ENCODE measurements around the gene KLHL8.
"Not testable (repeated sequence)": the region's sequence is repeated elsewhere in the genome, so short reads cannot be mapped to it uniquely, and the experiment has no call there.

The KLHL8 gene

DNA sequence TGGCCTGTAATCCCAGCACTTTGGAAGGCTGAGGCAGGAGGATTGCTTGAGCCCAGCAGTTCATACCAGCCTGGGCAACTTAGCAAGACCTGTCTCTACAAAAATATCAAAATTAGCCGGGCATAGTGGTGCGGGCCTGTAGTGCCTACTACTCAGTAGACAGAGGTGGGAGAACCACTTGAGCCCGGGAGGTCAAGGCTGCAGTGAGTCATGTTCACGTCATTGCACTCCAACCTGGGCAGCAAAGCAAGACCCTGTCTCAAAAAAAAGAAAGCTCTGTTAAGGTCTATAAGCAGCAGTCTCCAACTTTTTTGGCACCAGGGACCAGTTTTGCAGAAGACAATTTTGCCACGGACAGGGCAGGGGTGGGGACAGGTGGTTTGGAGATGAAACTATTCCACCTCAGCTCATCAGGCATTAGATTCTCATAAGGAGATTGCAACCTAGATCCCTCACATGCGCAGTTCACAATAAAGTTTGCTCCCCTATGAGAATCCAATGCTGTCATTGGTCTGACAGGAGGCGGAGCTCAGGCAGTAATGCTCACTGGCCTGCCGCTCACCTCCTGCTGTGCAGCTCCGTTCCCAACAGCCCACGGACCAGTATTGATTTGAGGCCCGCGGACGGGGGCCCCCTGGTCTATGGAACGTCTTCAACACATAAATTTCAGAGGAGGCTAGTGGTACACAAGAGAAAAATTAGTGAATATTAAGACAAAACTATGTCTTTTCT lies 67.9 kb downstream of the KLHL8 start:
- Histone ChIP-seq H3K4me3 (ENCODE audit: low read length) (no peak overlapping the region), H2AFZ (ENCODE audit: low read depth, low read length) (no peak overlapping the region), H3K9ac (ENCODE audit: low read length) (no peak overlapping the region), H3K27ac (ENCODE audit: low read length) (no peak overlapping the region), H3K9me3 (ENCODE audit: insufficient read depth, low read length) (no peaks in the 10 kb centered on the region), H3K36me3 (replicated peaks; ENCODE audit: low read depth, low read length) (no peaks in the 10 kb centered on the region), H3K4me1 (ENCODE audit: low read length) (no peaks in the 10 kb centered on the region), H4K20me1 (ENCODE audit: insufficient read depth, low read length) (no peaks in the 10 kb centered on the region), H3K27me3 (ENCODE audit: low read depth, low read length) (no peaks in the 10 kb centered on the region), H3K79me2 (ENCODE audit: low read length) (no peaks in the 10 kb centered on the region), H3K4me2 (ENCODE audit: low read length) (no peak overlapping the region)
- TF ChIP-seq CTCF (IDR thresholded peaks at IDR 0.05; ENCODE audit: low read depth, low read length), result no peak
- no peak for TF ChIP-seq EZH2phosphoT487 (IDR thresholded peaks at IDR 0.05; ENCODE audit: low read depth)

- no peaks in the 10 kb centered on the region for H3K4me1 ChIP-seq (ENCODE audit: low read length)
- TF ChIP-seq CTCF (IDR thresholded peaks at IDR 0.05; ENCODE audit: low read depth, low read length) (no peak), EZH2phosphoT487 (IDR thresholded peaks at IDR 0.05; ENCODE audit: low read depth) (no peak)
- H3K27me3 ChIP-seq (ENCODE audit: low read depth, low read length), result no peaks in the 10 kb centered on the region
- H2AFZ ChIP-seq (ENCODE audit: low read depth, low read length), result no peak overlapping the region
- H3K9ac ChIP-seq (ENCODE audit: low read length), result no peak overlapping the region
- H3K27ac ChIP-seq (ENCODE audit: low read length), result no peak overlapping the region
- no peaks in the 10 kb centered on the region for H3K9me3 ChIP-seq (ENCODE audit: insufficient read depth, low read length)
- H3K36me3 ChIP-seq (replicated peaks; ENCODE audit: low read depth, low read length), result no peaks in the 10 kb centered on the region
- H3K4me2 ChIP-seq (ENCODE audit: low read length), result no peak overlapping the region
- H3K79me2 ChIP-seq (ENCODE audit: low read length), result no peaks in the 10 kb centered on the region
- no peaks in the 10 kb centered on the region for H4K20me1 ChIP-seq (ENCODE audit: insufficient read depth, low read length)
- no peak overlapping the region for H3K4me3 ChIP-seq (ENCODE audit: low read length)
These were observed 68.7 kb downstream of the KLHL8 start for GRCh38 chr4:87151730-87152129.

DNA sequence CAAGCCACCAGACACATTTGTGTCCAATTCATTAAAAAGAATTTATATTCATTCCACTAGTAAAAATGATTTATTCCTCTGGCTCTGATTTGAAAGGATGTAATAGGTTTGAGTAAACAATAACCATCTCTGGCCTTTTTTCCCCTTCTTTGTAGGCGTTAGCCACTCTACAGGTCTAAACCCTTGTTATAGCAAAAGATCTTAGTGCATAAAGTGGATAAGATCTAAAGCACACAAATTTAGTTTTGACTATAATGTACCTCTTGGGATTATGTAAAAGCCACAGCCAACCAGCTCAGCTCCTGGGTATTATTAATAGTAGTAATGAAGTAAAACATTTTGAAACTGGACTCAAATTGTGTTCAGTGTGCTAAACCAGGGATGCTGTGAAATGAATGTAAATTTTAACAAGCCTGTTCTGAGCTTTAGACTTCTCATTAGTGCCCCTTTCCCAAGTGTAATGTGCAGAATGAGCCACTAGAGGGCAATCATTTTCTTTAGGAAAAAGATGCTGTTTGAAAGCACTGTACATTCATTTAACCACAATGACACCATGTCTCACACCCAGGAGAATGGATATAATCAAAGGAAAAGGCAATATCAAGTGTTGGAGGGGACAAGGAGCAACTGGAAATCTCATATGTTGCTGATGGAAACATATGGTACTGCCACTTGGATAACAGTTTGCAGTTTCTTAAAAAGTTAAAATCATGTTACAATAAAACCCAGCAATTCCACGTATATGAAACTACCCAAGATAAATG lies 69.7 kb downstream of the KLHL8 start:
- Histone ChIP-seq H3K4me2 (ENCODE audit: low read length) (no peak overlapping the region), H3K4me1 (ENCODE audit: low read length) (no peaks in the 10 kb centered on the region), H4K20me1 (ENCODE audit: insufficient read depth, low read length) (no peaks in the 10 kb centered on the region), H3K27ac (ENCODE audit: low read length) (no peak overlapping the region), H3K27me3 (ENCODE audit: low read depth, low read length) (no peaks in the 10 kb centered on the region), H3K9me3 (ENCODE audit: insufficient read depth, low read length) (no peaks in the 10 kb centered on the region), H2AFZ (ENCODE audit: low read depth, low read length) (no peak overlapping the region), H3K36me3 (replicated peaks; ENCODE audit: low read depth, low read length) (no peaks in the 10 kb centered on the region), H3K79me2 (ENCODE audit: low read length) (no peaks in the 10 kb centered on the region), H3K4me3 (ENCODE audit: low read length) (no peak overlapping the region), H3K9ac (ENCODE audit: low read length) (no peak overlapping the region)
- TF ChIP-seq EZH2phosphoT487 (IDR thresholded peaks at IDR 0.05; ENCODE audit: low read depth) (no peak), CTCF (IDR thresholded peaks at IDR 0.05; ENCODE audit: low read depth, low read length) (peak; percentile 86)

- no peak overlapping the region for H3K9ac ChIP-seq (ENCODE audit: low read length)
- H4K20me1 ChIP-seq (ENCODE audit: insufficient read depth, low read length), result no peaks in the 10 kb centered on the region
- H3K9me3 ChIP-seq (ENCODE audit: insufficient read depth, low read length), result no peaks in the 10 kb centered on the region
- H3K27me3 ChIP-seq (ENCODE audit: low read depth, low read length), result no peaks in the 10 kb centered on the region
- H3K27ac ChIP-seq (ENCODE audit: low read length), result no peak overlapping the region
- H2AFZ ChIP-seq (ENCODE audit: low read depth, low read length), result no peak overlapping the region
- TF ChIP-seq CTCF (IDR thresholded peaks at IDR 0.05; ENCODE audit: low read depth, low read length), result no peak
- TF ChIP-seq EZH2phosphoT487 (IDR thresholded peaks at IDR 0.05; ENCODE audit: low read depth), result no peak
- no peaks in the 10 kb centered on the region for H3K4me1 ChIP-seq (ENCODE audit: low read length)
- peaks cover 4% of the 10 kb centered on the region for H3K36me3 ChIP-seq (replicated peaks; ENCODE audit: low read depth, low read length)
- no peaks in the 10 kb centered on the region for H3K79me2 ChIP-seq (ENCODE audit: low read length)
- H3K4me3 ChIP-seq (ENCODE audit: low read length), result no peak overlapping the region
- no peak overlapping the region for H3K4me2 ChIP-seq (ENCODE audit: low read length)
These were observed 73.3 kb downstream of the KLHL8 start for GRCh38 chr4:87147116-87147515.

DNA sequence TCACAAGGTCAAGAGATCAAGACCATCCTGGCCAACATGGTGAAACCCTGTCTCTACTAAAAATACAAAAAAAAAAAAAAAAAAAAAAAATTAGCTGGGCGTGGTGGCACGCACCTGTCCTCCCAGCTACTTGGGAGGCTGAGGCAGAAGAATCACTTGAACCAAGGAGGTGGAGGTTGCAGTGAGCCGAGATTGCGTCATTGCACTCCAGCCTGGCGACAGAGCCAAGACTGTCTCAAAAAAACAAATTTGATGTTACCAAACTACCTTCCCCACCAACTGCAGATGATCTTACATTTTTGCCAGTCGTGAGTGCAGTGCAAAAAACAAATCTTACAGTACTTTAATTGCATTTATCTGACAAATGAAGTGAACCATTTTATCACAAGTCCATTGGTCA lies 74.5 kb downstream of the KLHL8 start:
- peaks cover 14% of the 10 kb centered on the region for H3K36me3 ChIP-seq (replicated peaks; ENCODE audit: low read depth, low read length)
- H3K27me3 ChIP-seq (ENCODE audit: low read depth, low read length); H3K4me2 ChIP-seq (ENCODE audit: low read length); H3K4me1 ChIP-seq (ENCODE audit: low read length); H3K9me3 ChIP-seq (ENCODE audit: insufficient read depth, low read length); H2AFZ ChIP-seq (ENCODE audit: low read depth, low read length); H3K4me3 ChIP-seq (ENCODE audit: low read length); H3K9ac ChIP-seq (ENCODE audit: low read length); H3K27ac ChIP-seq (ENCODE audit: low read length); H3K79me2 ChIP-seq (ENCODE audit: low read length); H4K20me1 ChIP-seq (ENCODE audit: insufficient read depth, low read length): not testable (repeated sequence)

All from OCI-LY3 (cell line).